GM11168 (cell line): ENCODE measurements around the gene OR51F1.
"Not testable (repeated sequence)": the region's sequence is repeated elsewhere in the genome, so short reads cannot be mapped to it uniquely, and the experiment has no call there.

ENCODE experiments used
- in situ Hi-C: fragments of 300-500 bp; cut with MboI; formaldehyde crosslinking; loops from one replicate; pipeline ENCODE4 v1.12.0; 2022; ENCODE audit warnings: low sequenced_read_pairs; ENCODE audit not compliant: unreplicated experiment

OR51F1 gene, protein sequence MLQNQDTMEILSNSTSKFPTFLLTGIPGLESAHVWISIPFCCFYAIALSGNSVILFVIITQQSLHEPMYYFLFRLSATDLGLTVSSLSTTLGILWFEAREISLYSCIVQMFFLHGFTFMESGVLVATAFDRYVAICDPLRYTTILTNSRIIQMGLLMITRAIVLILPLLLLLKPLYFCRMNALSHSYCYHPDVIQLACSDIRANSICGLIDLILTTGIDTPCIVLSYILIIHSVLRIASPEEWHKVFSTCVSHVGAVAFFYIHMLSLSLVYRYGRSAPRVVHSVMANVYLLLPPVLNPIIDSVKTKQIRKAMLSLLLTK

DNA sequence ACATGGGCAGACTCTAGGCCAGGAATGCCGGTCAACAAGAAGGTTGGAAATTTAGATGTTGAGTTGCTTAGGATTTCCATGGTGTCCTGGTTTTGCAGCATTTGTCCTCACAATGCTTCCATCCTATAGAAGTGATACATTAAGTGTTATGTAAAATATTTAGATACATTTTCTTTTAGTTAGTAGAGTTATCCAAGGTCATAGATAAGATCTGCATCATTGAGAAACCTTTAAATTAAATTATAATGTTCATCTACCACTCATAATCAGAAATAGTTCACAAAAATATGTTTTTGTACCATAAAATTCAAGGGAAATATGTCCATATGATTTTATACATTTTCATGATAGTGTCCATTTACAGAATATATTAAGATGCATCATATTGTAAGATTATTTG is at the start of gene OR51F1:
TSS of gene OR51F1 (minus strand) at position 101 of the 400 bp plus-strand sequence. CDS start at position 101, 0 bp downstream.
- in situ Hi-C loops: no loop called here

DNA sequence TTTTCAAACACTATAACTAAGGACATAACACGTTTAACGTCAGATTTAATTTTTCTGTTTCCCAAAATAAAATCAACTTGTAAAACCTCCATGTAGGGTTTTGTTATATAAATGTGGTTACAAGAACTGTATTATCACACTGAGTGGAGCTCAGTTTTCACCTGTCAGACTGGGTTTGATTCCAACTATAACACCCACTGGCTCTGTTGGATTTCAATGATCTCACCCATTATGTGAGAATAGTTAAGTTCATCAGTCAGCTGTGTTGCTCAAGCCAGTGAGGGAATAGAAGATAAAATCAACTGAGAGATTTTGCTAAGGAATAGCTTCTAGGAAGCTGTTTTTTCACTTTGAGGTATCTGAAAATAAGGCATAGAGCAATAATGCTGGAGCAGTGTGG is 39.5 kb upstream of the OR51F1 start:
- in situ Hi-C loops: no loop called here

DNA sequence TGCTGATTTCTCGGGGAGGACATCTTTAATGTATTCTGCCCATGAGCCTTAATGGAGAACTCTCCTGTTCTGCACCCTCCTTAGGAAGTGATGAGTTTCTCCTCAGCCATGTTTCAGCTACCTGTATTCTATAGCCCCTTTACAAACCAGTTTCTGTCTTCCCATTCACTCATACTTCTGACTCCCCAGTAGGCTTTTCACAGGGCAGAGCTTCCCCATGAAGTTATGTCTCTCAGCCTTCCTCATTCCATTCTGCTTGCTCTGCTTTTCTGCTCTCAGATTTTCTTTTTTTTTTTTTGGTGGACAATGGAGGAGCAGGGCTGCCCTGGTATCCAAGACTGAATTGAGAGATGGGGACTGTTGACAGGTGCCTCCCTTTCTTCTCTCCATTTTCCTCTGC is 38.7 kb upstream of the OR51F1 start:
- in situ Hi-C loops: no loop called here

DNA sequence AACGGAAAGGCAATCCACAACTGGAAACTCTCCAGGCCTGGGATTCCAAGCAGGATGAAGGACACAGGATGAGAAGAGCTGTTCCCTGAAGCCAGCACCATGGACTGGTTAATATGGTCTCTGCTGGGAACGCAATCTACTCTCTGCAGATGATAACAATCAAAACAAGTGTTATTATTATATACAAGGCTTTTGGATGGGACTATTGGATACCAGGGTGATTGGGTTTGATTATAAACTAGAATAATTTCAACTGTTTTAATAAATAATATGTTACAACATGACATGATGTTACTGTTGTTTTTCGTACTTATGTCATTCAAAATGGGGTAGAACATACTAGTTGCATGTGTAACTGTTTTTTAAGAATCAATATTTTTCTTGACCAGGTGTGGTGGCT is 34.5 kb upstream of the OR51F1 start, which contains the start of gene OR52R1:
TSS of gene OR52R1 (minus strand) at position 101 of the 400 bp plus-strand sequence. CDS start at position 101, 0 bp downstream.
- in situ Hi-C loops: no loop called here

DNA sequence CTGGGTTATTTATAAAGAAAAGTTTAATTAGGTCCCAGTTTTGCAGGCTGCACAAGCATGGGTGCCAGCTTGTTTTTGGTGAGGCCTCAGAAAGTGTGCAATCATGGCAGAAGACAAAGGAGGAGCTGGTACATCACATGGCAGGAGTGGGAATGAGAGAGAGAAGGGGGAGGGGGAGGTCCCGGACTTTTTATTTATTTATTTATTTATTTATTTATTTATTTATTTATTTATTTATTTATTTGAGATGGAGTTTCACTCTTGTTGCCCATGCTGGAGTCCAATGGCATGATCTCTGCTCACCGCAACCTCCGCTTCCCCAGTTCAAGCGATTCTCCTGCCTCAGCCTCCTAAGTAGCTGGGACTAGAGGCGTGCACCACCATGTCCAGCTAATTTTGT is 31.6 kb upstream of the OR51F1 start:
- in situ Hi-C loops: not testable (repeated sequence)

DNA sequence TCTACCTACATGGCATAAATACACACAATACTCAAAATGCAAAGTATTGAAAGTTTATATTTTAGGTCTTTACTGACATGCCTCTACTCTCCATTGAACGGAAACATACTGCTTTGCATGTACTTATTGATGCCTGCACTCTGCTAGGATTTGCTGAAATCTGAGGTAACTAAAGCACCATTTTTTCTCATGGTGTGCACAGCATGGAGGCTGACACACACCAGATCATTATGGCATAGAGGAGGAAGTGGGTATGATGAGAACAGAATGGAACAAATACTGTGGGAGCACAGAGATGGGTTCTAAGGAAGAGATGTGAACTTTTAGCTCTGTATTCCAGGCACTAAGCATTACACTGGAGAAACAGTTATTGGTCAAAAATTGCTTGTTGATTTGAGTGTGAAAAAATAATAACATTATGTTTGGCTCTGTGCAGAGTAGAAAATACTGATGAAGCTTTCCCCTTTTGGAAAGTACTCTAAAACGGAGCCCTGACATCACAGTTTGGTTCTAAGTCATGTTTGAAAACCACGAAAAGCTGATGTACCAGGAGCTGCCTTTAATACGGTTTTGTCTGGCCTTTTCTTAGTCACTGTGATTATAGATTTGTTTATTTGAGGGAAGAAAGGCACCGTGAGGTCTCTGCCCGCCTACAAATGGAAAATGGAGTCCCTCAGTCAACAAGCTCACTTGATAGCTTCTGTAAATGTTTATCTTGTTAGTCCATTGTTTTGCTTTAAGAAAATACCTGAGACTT is 28.9 kb upstream of the OR51F1 start:
- in situ Hi-C loops: no loop called here

DNA sequence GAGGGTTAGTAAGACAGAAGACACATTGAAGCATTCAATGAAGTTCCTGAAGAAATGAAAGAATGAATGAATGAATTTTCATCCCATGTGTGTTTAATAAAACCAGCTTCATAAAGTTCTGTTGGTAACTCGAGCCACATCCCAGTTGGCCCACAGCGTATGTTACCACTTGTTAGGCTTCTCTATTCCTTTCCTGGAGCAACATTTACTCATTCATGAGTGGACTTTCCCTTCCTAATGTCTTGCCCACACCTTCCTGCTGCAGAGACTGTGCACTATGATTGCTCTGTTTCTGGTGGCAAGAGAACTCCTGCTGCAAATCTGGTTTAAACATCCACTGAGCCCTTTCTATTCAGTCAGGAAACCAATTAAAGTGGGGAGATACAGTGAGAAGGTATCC is 27.5 kb upstream of the OR51F1 start:
- in situ Hi-C loops: no loop called here

DNA sequence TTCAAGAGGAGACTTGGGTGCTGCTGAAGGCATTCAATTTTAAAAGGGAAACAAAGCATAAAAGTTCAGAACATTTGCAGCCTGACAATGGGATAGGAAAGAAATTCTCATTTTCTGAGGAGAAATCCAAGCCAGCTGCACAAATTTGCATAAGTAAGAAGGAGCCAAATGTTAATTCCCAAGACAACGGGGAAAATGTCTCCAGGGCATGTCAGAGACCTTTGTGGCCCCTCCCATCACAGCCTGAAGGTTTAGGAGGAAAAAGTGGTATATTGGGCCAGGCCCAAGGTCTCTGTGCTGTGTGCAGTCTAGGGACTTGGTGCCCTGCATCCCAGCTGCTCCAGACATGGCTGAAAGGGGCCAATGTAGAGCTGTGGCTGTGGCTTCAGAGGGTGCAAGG is 12.7 kb upstream of the OR51F1 start:
- in situ Hi-C loops: no loop called here

DNA sequence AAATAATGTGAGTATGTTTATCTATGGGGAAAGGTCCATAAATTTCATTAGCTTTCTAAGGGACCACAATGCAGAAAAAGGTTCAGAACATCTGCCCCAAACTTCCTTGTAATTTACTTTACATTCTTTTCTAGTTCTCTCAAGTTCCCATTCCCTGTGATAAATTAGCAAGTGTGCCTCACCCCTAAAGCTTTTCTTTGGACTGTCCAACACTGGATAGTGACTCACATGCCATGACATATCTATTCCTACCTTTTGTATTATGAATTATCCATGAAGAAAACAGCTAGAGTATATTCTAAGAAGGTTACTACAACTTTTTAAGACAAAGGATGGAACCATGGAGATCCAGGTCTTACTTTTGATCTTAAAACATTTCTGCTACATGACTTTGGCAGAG is 1.6 kb downstream of the OR51F1 start:
- in situ Hi-C loops: no loop called here

DNA sequence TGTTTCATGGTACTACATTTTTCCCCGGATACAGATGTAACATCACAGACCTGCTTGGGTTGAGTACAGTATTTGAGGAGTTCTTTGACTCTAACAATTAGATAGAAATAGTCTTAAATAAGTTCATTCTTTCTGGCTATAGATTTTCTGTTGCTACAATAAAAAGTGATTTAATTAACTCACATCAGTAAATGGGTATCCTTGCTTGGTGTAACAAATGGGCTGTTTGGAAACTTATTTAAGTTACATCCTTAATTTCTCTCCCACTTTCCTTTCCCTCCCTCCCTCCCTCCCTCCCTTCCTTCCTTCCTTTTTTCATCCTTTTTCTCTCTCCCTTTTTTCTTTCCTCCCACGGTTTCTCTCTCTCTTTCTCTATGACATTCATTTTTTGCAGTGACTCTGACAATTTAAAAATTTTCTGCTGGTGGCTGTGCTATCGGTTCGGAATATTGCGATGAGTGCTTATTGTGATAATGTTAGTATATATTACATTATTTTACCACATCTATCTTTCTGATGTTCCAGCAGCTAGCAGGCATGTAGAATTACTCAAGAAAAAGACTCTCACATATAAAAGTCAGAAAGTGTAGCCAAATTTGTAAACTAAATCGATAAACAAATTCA is 3.2 kb downstream of the OR51F1 start:
- in situ Hi-C loops: no loop called here

DNA sequence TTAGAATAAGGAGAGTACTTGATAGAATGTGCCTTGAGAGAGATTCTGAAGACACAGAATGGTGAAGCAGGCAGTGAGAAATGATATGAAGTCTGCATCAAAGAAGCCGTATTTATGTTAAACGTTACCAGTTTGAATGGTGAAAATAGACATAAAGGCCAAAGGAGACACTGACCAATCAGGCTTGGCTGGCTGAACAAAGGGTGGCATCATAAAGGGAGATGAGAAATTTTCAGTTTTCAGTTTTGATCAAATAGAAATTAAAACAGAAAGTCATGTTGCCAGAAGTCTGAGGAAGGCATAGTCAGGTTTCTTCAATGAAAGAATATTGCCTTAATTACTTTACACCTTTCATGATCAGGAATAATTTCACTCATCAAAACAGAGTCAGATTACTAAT is 6.6 kb downstream of the OR51F1 start:
- in situ Hi-C loops: no loop called here

DNA sequence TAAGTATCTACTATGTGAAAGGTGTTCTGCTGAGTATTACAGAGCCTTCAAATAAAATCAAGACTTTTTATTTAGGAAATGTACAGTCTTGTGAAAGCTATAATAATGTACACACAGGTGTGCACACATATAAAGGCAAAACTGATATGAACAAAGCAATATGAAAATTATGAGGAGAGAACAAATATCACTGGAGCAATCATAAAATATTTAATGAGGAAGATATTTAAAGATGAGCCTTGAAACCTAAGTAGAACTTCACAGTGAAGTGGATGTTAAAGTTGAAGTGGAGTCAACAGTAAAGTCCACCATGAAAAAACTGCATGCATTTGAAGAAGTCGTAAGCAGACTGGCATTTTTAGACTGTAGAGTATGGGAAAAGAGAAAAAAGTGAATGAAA is 18.5 kb downstream of the OR51F1 start:
- in situ Hi-C loops: no loop called here

DNA sequence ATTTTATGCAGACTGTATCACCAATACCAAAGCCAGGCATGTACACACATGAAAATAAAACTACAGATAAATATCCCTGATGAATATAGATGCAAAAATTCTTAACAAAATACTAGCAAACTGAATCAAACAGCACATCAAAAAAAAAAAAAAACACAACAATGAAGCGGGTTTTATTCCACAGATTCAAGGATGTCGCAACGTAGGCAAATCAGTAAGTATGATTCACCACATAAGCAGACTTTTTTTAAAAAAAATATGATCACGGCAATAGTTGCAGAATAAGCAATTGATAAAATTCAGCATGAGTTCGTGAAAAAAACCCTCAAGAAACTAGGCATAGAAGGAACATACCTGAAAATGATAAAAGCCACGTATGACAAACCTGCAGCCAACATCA is 21.3 kb downstream of the OR51F1 start:
- in situ Hi-C loops: no loop called here

DNA sequence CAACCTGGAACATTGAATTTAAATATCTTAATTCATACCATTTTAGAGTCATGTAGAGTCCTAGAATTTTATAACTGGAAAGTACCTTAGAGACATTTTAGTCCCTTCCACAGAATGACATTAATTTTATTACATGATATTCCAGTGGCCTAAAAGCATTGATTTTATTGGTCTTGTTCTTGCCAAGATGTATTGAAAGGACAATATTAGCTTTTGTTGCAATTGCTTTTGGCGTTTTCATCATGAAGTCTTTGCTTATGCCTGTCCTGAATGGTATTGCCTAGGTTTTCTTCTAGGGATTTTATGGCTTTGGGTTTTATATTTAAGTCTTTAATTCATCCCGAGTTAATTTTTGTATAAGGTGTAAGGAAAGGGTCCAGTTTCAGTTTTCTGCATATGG is 29.0 kb downstream of the OR51F1 start:
- in situ Hi-C loops: no loop called here

DNA sequence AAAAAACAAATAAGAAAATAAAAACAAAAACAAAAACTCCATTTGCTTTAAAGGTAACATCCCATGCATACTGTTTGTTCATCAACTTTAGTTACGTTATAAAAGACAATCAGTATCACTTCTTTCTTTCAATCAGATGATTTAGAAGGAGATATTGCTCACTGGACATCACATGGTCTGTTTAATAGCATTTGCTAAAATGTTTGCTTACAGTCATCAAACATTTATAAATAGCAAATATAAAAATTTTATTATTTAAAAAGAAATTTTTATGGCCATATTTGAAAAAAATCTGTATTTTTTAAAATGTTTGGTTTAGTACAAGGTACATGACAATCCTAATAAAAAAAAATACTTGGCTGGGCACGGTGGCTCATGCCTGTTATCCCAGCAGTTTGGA is 42.6 kb downstream of the OR51F1 start:
- in situ Hi-C loops: no loop called here

DNA sequence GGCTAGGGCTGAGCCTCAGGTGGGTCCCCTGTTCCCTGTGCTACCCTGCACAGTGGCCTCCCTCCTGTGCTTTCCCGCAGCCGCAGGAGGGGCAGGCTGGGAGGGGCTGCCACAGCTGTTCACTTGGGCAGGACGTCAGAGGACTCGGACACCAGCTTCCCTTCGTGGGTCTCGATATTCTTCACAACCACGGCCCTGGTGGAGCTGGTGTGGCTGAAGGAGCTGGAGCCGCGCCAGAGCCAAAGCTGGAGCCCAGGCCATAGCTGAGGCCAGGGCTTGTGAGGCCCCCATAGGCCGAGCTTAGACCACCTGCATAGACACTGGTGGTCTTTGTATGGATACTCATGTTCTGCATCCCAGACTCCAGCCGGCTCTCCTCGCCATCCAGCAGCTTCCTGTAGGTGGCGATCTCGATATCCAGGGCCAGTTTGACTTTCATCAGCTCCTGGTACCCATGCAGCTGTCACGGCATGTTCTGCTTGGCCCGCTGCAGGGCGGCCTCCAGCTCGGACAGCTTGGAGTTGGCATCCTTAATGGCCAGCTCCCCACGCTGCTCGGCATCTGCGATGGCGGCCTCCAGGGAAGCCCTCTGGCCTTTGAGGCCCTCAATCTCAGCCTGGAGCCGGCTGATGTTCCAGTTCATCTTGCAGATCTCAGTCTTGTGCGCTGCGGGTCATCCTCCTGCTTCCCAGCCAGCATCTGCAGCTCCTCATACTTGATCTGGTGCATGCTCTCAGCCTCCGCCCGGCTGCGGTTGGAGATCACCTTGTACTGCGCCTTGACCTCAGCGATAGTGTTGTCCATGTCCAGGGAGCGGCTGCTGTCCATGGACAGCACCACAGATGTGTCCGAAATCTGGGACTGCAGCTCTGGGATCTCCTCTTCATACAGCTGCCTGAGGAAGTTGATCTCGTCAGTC is 46.9 kb downstream of the OR51F1 start:
- in situ Hi-C loops: not testable (repeated sequence)
